Stimulated activated CD8-positive, alpha-beta memory T cell treated with anti-CD3 and anti-CD28 coated beads, Interleukin-15, amount 100 ng/mL, for 24 hours (primary cell): ENCODE results near the gene PFKL.
"Not testable (repeated sequence)": the region's sequence is repeated elsewhere in the genome, so short reads cannot be mapped to it uniquely, and the experiment has no call there.

Experiments used
- DNase-seq: peaks from one replicate; pipeline ENCODE4 v3.0.0-alpha.2; 2020; ENCODE audit warnings: low read depth

Gene PFKL

GRCh38 chr21:44344541-44345183 lies 44.8 kb downstream of the PFKL start:
- no peak for DNase-seq

GRCh38 chr21:44345495-44345894 lies 45.6 kb downstream of the PFKL start:
- DNase-seq = no peak

GRCh38 chr21:44347911-44348451 lies 48.1 kb downstream of the PFKL start:
- no peak for DNase-seq

DNA sequence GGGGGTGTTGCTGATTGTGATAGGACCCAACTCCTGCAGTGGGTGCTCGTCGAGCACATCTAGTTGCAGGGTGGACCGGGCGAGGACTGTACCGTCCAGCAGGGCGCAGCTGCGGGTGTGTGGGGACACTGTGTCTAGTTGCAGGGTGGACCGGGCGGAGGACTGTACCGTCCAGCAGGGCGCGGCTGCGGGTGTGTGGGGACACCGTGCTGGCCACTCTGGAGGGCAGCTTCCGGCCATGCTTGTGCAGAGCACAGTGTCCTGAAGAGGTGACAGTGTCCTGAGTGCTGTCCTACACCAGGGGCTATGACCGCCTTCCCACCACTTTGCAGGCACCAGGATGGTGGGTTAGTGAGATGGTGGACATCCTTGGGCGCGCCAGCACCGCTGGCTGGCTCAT lies 49.0 kb downstream of the PFKL start:
- no peak for DNase-seq

DNA sequence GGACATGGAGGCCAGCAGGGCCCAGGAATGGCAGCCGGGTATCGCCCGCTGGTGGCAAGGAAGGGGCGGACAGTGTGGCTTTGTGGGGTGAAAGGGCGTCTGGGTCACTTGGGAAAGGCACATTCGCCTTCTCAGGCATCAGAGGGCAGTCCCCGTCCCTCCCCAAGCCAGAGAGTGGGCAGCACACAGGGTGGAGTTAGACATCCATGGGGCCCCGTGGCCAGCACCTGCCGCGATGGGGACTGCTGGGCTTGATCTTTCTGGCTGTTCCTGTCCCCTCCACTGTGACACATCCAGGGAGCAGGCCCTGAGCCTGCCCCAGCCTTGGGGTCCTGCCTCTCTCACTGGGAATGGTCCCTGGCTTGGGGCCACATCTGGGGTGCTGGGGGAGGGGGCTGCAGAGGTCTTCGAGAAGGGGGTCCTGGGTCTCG lies 49.6 kb downstream of the PFKL start:
- DNase-seq = no peak

DNA sequence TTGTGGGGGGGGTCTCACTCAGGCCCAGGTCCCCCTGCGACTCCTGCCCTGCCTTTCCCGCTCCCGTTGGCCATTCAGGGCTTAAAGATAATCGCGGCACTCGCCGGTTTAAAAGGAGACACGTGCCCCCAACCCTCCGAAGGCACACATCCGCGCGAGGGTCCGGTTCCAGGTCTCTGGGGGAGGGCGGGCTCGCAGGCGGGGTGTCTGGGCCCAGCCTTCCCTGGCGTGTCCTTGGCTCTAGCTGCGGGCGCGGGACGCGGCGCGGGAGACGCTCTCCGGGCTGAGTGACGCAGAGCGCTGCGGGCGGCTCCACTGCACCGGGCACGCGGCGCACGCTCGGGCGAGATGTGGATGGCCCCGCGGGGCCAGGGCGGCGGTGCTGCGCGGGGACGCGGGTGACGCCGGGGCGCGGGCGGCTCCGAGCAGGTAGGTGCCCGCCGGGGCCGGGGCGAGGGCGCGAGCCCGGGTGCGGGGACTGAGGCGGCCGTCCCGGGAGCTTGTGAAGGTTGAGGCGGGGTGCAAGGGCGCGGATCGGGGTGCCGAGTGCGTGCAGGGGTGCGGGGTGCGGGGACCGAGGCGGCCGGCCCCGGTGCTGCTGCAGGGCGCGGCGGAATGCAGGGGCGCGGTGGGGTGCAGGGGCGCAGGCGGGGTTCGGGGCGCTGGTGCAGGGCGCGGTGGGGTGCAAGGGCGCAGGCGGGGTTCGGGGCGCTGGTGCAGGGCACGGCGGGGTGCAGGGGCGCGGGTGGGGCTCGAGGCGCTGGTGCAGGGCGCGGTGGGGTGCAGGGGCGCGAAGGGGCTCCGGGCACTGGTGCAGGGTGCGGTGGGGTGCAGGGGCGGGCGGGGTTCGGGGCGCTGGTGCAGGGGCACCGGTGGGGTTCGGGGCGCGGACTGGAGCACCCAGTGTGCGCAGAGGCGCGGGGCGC lies 50.3 kb downstream of the PFKL start:
- no peak for DNase-seq

GRCh38 chr21:44350773-44351481 lies 51.1 kb downstream of the PFKL start:
- DNase-seq = no peak

GRCh38 chr21:44351535-44352252 lies 51.8 kb downstream of the PFKL start:
- DNase-seq = no peak

DNA sequence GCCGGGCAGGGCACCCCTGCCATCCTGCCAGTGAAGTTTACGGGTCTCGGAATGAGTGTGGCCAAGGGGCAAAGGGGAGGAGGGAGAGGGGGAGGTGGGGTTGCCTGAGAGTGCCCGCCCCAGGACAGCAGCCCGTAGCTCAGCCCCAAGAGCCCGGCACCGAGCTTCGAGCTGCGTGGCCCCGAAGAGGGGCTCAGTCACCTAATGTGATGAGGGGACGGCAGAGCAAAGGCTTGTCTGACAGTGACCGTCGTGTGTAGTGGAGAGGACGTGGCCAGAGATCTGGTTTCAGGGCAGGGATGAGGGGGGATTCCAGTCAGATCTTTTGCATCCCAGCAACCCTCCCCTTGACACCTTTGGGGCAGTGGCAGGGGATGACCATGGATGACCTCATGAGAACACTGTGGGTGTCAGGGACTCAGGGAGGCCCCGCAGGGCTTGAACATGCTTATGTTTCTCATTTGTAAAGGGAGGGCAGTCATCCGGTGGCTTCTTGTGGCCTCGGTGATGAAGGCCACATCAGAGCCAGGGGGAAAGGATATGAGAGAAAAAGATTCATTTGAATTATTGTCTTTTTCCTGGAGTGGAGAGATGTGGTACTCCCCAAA lies 52.5 kb downstream of the PFKL start:
- no peak for DNase-seq

DNA sequence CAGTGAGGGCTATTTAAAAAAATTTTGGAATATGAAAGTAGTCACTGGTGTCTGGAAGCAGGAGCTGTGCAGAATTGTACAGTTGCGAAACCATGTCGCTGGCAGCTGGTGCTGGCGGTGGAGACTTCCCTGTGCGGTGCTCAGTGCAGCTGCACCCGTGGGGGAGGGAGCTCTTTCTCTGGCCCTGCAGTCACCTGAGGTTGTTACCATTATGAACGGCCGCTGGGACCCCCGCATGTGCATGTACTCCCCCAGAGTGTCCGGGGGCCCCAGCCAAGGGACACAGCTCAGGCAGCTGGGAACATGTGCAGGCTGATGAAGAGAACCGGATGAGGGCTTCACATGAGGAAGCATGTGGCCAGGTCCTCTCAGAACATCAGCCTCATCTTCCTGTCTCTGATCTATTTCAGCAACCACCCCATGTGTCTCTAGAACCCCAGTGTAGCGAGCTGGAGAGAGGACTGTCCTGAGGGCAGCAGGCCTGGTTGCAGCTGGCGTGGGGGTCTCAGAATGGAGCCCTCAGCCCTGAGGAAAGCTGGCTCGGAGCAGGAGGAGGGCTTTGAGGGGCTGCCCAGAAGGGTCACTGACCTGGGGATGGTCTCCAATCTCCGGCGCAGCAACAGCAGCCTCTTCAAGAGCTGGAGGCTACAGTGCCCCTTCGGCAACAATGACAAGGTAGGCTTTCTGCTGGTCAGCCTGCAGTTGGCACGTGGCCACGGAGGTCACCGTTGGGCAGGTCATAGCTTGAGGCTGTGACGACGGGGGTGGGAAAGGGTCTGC lies 53.5 kb downstream of the PFKL start, which contains the start of gene TRPM2:
Gene TRPM2, plus strand, starts transcription at position 431 of the 780 bp plus-strand sequence. Its CDS starts 80 bp downstream, at position 511.
- DNase-seq = no peak

DNA sequence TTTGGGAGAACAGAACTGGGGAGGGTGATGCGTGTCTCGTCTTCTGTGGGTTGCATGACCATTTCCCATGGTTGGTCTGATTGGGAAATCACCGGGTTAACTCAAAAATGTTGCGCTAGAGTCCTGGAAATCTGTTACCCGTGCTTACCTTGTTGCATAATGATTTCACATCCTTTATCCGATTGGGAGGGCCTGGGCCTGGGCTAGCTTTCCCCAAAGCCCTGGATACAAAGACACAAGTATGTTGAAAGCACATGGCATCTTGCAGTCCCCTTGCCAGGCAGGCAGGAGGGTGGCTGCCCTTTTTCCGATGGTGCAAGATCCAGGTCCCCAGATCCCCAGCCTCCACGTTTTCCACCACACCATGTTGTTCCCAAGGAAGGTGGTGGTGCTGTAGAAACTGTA lies 54.1 kb downstream of the PFKL start:
- no peak for DNase-seq

DNA sequence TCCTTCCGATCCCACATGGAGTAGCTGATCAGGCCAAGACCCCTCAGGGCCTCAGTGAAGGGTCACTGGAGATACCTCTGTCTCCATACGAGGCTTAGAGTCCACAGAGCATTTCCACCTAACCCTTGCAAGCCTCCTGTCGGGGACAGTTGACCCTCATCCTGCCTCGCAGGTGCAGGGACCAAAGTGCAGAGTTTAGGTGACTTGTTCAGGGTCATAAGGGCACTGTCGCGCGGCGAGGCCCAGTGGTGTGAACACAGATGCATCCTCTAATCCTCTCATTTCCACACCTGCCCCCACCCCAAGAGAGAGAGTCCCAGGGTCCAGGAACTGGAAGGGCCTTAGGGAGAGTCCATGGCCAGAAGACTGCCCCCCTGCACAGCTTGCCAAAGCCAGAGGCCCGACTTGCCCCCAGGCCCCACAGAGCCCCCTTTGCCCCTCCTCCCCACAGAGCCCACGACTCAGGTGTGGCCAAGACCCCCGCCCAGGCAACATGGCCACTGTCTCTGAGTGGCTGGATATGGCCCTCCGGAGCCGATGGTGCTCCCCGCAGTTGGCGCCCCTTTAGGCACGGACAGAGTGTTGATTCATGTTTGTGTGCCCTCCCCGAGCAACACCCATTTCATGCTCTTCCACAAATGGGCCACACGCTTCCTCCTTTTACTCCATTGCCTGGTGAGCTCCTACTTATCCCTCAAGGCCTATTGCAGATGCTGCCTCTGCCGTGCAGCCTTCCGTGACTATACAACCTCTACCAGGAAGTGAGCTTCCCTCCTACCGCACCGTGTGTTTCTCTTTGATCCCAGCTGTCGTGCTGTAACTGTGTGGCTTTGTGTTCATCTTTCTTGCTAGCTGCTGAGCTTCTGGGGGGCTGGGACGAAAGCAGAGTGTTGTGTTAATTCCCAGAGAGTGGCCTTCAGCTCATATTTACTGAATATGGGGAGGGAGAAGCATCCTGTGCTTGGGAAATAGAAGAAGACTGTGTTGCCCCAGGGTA lies 55.2 kb downstream of the PFKL start:
- DNase-seq = no peak

GRCh38 chr21:44356160-44356559 lies 56.3 kb downstream of the PFKL start:
- no peak for DNase-seq

GRCh38 chr21:44356636-44357035 lies 56.8 kb downstream of the PFKL start:
- no peak for DNase-seq

DNA sequence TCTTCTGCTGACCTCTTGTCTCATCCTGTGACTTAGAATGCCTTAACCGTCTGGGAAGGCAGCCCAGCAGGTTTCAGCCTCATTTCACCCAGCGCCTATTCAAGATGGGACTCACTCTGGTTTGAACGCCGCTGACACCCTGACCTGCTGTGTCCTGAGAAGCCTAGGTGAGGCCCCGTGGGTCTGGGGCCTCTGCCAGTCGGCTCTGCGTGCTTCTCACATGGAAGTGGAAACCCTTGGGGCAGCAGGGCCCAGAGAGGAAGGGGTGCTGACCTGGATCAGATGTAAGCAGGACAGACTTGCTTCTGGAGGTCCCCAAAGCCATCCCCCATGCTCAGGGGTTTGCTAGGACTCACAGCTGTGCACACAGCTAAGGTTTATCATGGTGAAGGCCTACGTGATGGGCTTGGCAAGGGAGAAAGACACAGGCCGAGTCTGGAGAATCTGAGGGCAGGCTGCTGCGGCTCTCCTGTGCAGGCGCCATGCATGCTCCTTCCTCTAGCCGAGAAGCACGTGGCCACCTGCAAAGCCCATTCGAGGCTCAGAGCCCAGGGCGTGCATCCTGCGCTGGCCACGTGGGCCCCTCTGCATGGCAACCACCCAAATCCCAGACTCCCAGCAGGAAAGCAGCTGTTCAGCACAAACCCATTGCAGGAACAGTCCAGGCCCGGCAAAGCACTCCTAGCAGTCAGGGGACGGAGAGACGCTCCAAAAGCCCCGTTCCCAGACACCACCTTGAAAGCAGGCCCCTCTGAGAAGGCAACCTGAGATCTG lies 57.4 kb downstream of the PFKL start:
- no peak for DNase-seq

DNA sequence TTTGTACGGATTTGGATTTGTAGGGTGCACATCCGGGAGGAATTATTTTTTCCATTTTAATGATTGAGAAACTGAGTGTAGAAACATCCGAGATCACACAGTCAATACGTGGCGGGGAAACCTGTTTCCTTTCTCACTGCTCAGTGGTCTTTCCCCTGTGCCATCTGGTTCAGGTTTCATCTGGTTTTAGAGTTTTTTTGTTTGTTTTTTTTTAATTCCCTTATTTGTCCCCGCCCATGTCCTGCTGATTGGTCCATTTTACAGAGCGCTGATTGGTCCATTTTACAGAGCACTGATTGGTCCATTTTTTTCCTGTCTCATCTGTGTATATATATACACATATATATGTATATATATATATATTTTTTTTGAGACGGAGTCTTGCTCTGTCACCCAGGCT lies 59.5 kb downstream of the PFKL start:
- no peak for DNase-seq

- DNase-seq = no peak
These were observed 60.3 kb downstream of the PFKL start for GRCh38 chr21:44360159-44360558.

- not testable (repeated sequence) for DNase-seq
These were observed 62.0 kb downstream of the PFKL start for GRCh38 chr21:44361903-44362302.
